ENCODE measurements around the gene DCAF8L2. TPM values are rescaled to one million over a fixed set of nuclear protein-coding genes. Genes with fewer than 3 reads are reported as not detected.

The DCAF8L2 gene
- total RNA-seq, 1 donor from 2014 or later = not detected

GRCh38 chrX:27626066-27626465 lies 35.9 kb downstream of the DCAF8L2 start:
- DNase-seq (ENCODE audit: low read depth) = no peak
- no peak for TF ChIP-seq CTCF (IDR thresholded peaks at IDR 0.05; ENCODE audit: insufficient read depth, low read length, poor library complexity, severe bottlenecking)
- Histone ChIP-seq H3K27me3 (ENCODE audit: control insufficient read depth, insufficient read depth, low read length) (no peaks in the 10 kb centered on the region), H3K36me3 (ENCODE audit: control insufficient read depth, insufficient read depth, low read length) (no peaks in the 10 kb centered on the region), H3K4me3 (ENCODE audit: low read depth, low read length) (no peak overlapping the region)

GRCh38 chrX:27633328-27633727 lies 43.2 kb downstream of the DCAF8L2 start:
- TF ChIP-seq CTCF (IDR thresholded peaks at IDR 0.05; ENCODE audit: insufficient read depth, low read length, poor library complexity, severe bottlenecking) = no peak
- no peaks in the 10 kb centered on the region for H3K27me3 ChIP-seq (ENCODE audit: control insufficient read depth, insufficient read depth, low read length)

DNA sequence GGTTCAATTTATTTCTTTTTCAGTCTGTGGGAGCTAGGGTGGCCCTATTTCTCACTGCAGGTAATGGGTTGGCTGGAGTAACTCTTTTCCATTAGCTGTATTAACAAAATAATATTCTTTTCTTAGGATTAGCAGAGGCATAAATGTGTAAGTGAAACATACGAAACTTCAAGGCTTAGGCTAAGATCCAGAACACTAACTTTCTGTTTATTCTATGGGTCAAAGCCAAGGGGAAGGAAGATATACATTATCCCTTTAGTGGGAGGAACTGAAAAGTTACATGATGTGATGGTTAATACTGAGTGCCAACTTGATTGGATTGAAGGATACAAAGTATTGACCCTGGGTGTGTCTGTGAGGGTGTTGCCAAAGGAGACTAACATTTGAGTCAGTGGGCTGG lies 66.4 kb downstream of the DCAF8L2 start:
- Histone ChIP-seq H3K27me3 (ENCODE audit: control insufficient read depth, insufficient read depth, low read length) (no peaks in the 10 kb centered on the region), H3K36me3 (ENCODE audit: control insufficient read depth, insufficient read depth, low read length) (no peaks in the 10 kb centered on the region), H3K4me3 (ENCODE audit: low read depth, low read length) (no peak overlapping the region)
- DNase-seq (ENCODE audit: low read depth) = no peak
- no peak for TF ChIP-seq CTCF (IDR thresholded peaks at IDR 0.05; ENCODE audit: insufficient read depth, low read length, poor library complexity, severe bottlenecking)

More at GRCh38 chrX:27633328-27633727, 43.2 kb downstream of the DCAF8L2 start:
- H3K36me3 ChIP-seq (ENCODE audit: control insufficient read depth, insufficient read depth, low read length) = no peaks in the 10 kb centered on the region
- H3K4me3 ChIP-seq (ENCODE audit: low read depth, low read length) = no peak overlapping the region
- no peak for DNase-seq (ENCODE audit: low read depth)

DNA sequence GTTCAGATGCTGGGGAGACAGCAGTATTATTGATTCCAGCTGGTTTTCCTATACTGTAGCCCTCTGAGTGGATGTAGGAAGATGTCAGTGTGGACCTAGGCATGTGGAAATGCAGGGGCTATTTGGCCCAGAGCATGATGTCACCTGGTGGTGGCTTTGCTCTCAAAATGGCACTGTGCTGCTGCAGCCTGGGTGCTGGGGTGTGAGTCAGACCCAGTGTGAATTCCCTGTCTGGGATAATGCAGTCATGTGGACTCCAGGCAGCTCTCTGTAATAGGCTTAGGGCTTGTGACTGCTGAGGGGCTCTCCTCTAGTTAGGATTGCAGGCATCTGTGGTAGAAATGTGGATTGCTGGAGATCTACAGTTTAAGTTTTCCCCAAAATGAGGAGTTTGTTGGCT lies 70.7 kb downstream of the DCAF8L2 start:
- no peak for DNase-seq (ENCODE audit: low read depth)
- H3K36me3 ChIP-seq (ENCODE audit: control insufficient read depth, insufficient read depth, low read length) = no peaks in the 10 kb centered on the region
- no peak for TF ChIP-seq CTCF (IDR thresholded peaks at IDR 0.05; ENCODE audit: insufficient read depth, low read length, poor library complexity, severe bottlenecking)
- H3K27me3 ChIP-seq (ENCODE audit: control insufficient read depth, insufficient read depth, low read length) = no peaks in the 10 kb centered on the region
- no peak overlapping the region for H3K4me3 ChIP-seq (ENCODE audit: low read depth, low read length)

- TF ChIP-seq CTCF (IDR thresholded peaks at IDR 0.05; ENCODE audit: insufficient read depth, low read length, poor library complexity, severe bottlenecking) = no peak
- H3K4me3 ChIP-seq (ENCODE audit: low read depth, low read length) = no peak overlapping the region
- no peaks in the 10 kb centered on the region for H3K36me3 ChIP-seq (ENCODE audit: control insufficient read depth, insufficient read depth, low read length)
- no peak for DNase-seq (ENCODE audit: low read depth)
- H3K27me3 ChIP-seq (ENCODE audit: control insufficient read depth, insufficient read depth, low read length) = no peaks in the 10 kb centered on the region
Measured at GRCh38 chrX:27671234-27671633, 81.1 kb downstream of the DCAF8L2 start.

- Histone ChIP-seq H3K36me3 (ENCODE audit: control insufficient read depth, insufficient read depth, low read length) (no peaks in the 10 kb centered on the region), H3K4me3 (ENCODE audit: low read depth, low read length) (no peak overlapping the region), H3K27me3 (ENCODE audit: control insufficient read depth, insufficient read depth, low read length) (no peaks in the 10 kb centered on the region)
- TF ChIP-seq CTCF (IDR thresholded peaks at IDR 0.05; ENCODE audit: insufficient read depth, low read length, poor library complexity, severe bottlenecking) = no peak
- DNase-seq (ENCODE audit: low read depth) = no peak
Measured at GRCh38 chrX:27674491-27674890, 84.3 kb downstream of the DCAF8L2 start.
